Heart right ventricle (tissue), 16 donors: ENCODE measurements around the gene CHRNA9. TPM values are rescaled to one million over a fixed set of nuclear protein-coding genes. Genes with fewer than 3 reads are reported as not detected.

Experiments
- ATAC-seq, 8 donors: fragments of 200-7000 bp; cut with Tn5 transposase; one replicate each; pipeline ENCODE4 v1.9.1; 2020; ENCODE audit warnings: mild to moderate bottlenecking in 8 of 8, moderate library complexity in 8 of 8, moderate number of reproducible peaks in 1 of 8
- DNase-seq, 2 donors: peaks; one replicate each; pipeline ENCODE4 v3.0.0-alpha.2; 2020
- H3K27ac ChIP-seq, 10 donors: fragments of 200-600 bp; sonication (generic) in 2 of 10; one replicate each; pipeline versions ENCODE4 v1.5.0 to v1.8.0; 2020 to 2022; ENCODE audit warnings: mild to moderate bottlenecking in 3 of 10
- H3K27me3 ChIP-seq, 7 donors: fragments of 200-600 bp; one replicate each; pipeline ENCODE4 v1.8.0; 2021 to 2022; ENCODE audit warnings: mild to moderate bottlenecking in 2 of 7
- H3K36me3 ChIP-seq, 9 donors: fragments of 200-600 bp; sonication (generic) in 1 of 9; one replicate each; pipeline versions ENCODE4 v1.5.0 to v1.8.0; 2020 to 2022; ENCODE audit warnings: mild to moderate bottlenecking in 2 of 9
- H3K4me1 ChIP-seq, 9 donors: fragments of 200-600 bp; sonication (generic) in 1 of 9; one replicate each; pipeline versions ENCODE4 v1.5.0 to v1.8.0; 2020 to 2022; ENCODE audit warnings: mild to moderate bottlenecking in 4 of 9
- H3K4me3 ChIP-seq, 10 donors: fragments of 200-600 bp; sonication (generic) in 2 of 10; one replicate each; pipeline versions ENCODE4 v1.5.0 to v1.8.0; 2020 to 2022; ENCODE audit warnings: mild to moderate bottlenecking in 7 of 10, moderate library complexity in 2 of 10
- H3K9me3 ChIP-seq, 11 donors: fragments of 200-600 bp in 10 of 11; sonication (generic) in 2 of 11; one replicate each; pipeline versions ENCODE4 v1.5.0 to v1.8.0; 2013 to 2022; ENCODE audit warnings: mild to moderate bottlenecking in 2 of 11, control low read depth in 1 of 11, moderate library complexity in 1 of 11
- WGBS, 2 donors: extraction: QIAGEN DNeasy Blood & Tissue Kit; methylation state at CpG; one replicate each; pipeline ENCODE4 v1.1.7; 2013; ENCODE audit warnings: inconsistent platforms in 1 of 2; 5-methylcytosine and 5-hydroxymethylcytosine counted together
- intact Hi-C, 10 donors: fragments of 100-400 bp; cut with DNase I; formaldehyde crosslinking; loops; one replicate each; pipeline versions ENCODE4 v1.11.1 to v1.14.2; 2022
- polyA plus RNA-seq, 2 donors: library from polyadenylated mRNA; stranded (reverse); fragments of 200-250 nt; gene quantifications; one replicate each; pipeline ENCODE4 v1.2.3, GENCODE V29; 2013
- total RNA-seq, 10 donors: library from RNA; stranded (reverse); fragmentation: NEBNext Ultra II Directional in 3 of 10; extraction: Animal tissue kit (Norgen Biotek cat#: 25700) in 3 of 10; gene quantifications; one replicate each; pipeline versions ENCODE4 v1.2.1 to v1.2.4, GENCODE V29; 2021 to 2023
- TF ChIP-seq, protein P1 (sequence below), 9 donors: fragments of 200-600 bp; sonication (generic) in 2 of 9; IDR thresholded peaks; one replicate each; pipeline versions ENCODE4 v1.5.0 to v1.8.0; 2021 to 2022; ENCODE audit warnings: antibody characterized with exemption in 9 of 9, mild to moderate bottlenecking in 5 of 9, moderate library complexity in 1 of 9
- donor health status: Arrhythmogenic right ventricular cardiomyopathy.
- donor health status: ischemic (EF 13 %, LVEDD 7.1; RV severe dilation, severe dysfunction).
- donor health status: healthy with polysubstance abuse.
- donor health status: DM: no; HTN: yes; CAD: no.
- donor health status: DM: no; HTN: no; CAD: no.
- donor health status: ischemic (EF 25% LVEDD 6.9; RV normal size, moderate dysfunction).
- donor health status: ischemic (EF 25% LVEDD 5.7; RV mildly dilated, moderate dysfunction).
- donor health status: healthy.
- donor health status: DM: yes; HTN: yes; CAD: no.
- donor health status: Ischemic cardiomyopathy.
- donor health status: ischemic (EF 35%, LVEDD 5.7; RV mildly dilated, moderate dysfunction).
- donor health status: nonischemic (EF 11% LVEDD 7.7; RV severe dilation, severe dysfunction).
- donor health status: DM: yes; HTN: yes; CAD: no.
- donor health status: PGD.
- donor health status: ischemic (EF 29% LVEDD 5.4; RV normal size, mild dysfunction).
- donor health status: nonischemic (EF 23%, LVEDD 6.1; RV moderate dilation, normal function).

The CHRNA9 gene
- total and polyA plus RNA-seq, 12 donors: not detected

GRCh38 chr4:40395908-40396793 is 61.0 kb downstream of the CHRNA9 start:
- ATAC-seq: peak in 7 of 8 donors; percentile 33 to 74 (median 56)
- H3K4me3 ChIP-seq: no peak overlapping the region
- peak; percentile 36 to 42 for DNase-seq
- no peaks in the 10 kb centered on the region for H3K36me3 ChIP-seq
- WGBS, 2 donors: 53 to 61% methylated on average over 7 of the region's 7 CpGs
- H3K27me3 ChIP-seq: no peaks in the 10 kb centered on the region
- TF ChIP-seq, protein P1, sequence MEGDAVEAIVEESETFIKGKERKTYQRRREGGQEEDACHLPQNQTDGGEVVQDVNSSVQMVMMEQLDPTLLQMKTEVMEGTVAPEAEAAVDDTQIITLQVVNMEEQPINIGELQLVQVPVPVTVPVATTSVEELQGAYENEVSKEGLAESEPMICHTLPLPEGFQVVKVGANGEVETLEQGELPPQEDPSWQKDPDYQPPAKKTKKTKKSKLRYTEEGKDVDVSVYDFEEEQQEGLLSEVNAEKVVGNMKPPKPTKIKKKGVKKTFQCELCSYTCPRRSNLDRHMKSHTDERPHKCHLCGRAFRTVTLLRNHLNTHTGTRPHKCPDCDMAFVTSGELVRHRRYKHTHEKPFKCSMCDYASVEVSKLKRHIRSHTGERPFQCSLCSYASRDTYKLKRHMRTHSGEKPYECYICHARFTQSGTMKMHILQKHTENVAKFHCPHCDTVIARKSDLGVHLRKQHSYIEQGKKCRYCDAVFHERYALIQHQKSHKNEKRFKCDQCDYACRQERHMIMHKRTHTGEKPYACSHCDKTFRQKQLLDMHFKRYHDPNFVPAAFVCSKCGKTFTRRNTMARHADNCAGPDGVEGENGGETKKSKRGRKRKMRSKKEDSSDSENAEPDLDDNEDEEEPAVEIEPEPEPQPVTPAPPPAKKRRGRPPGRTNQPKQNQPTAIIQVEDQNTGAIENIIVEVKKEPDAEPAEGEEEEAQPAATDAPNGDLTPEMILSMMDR (IDR thresholded peaks at IDR 0.05): no peak
- peaks cover 0 to 19% (median 8%) of the 10 kb centered on the region in 9 donors for H3K4me1 ChIP-seq
- intact Hi-C loops: loop anchor here in 2 of 10 donors (5.0 to 10.0 kb wide), 2 partner anchors 129 to 629 kb away; no protein-coding TSS in a partner anchor
- H3K27ac ChIP-seq: no peak overlapping the region
- H3K9me3 ChIP-seq: no peaks in the 10 kb centered on the region

GRCh38 chr4:40399578-40399977 is 64.4 kb downstream of the CHRNA9 start:
- 56 to 72% methylated on average over 3 of the region's 3 CpGs for WGBS, 2 donors
- Histone ChIP-seq H3K4me3 (no peak overlapping the region), H3K27ac (no peak overlapping the region), H3K36me3 (no peaks in the 10 kb centered on the region), H3K4me1 (peaks cover 0 to 17% (median 5%) of the 10 kb centered on the region in 9 donors), H3K9me3 (no peaks in the 10 kb centered on the region), H3K27me3 (no peaks in the 10 kb centered on the region)
- TF ChIP-seq, protein P1 (IDR thresholded peaks at IDR 0.05): no peak
- DNase-seq (no peak), ATAC-seq (no peak)
- intact Hi-C loops: loop anchor here in 2 of 10 donors (5.0 to 10.0 kb wide), 2 partner anchors 125 to 632 kb away; no protein-coding TSS in a partner anchor

GRCh38 chr4:40401096-40401495 is 66.0 kb downstream of the CHRNA9 start:
- H3K27ac ChIP-seq: no peak overlapping the region
- H3K36me3 ChIP-seq: no peaks in the 10 kb centered on the region
- no peaks in the 10 kb centered on the region for H3K9me3 ChIP-seq
- no peak for ATAC-seq
- H3K4me3 ChIP-seq: no peak overlapping the region
- TF ChIP-seq, protein P1 (IDR thresholded peaks at IDR 0.05): no peak
- peaks cover 0 to 10% (median 4%) of the 10 kb centered on the region in 9 donors for H3K4me1 ChIP-seq
- 95 to 96% methylated on average over 6 of the region's 6 CpGs for WGBS, 2 donors
- intact Hi-C loops: no loop called here
- H3K27me3 ChIP-seq: no peaks in the 10 kb centered on the region
- no peak for DNase-seq

DNA sequence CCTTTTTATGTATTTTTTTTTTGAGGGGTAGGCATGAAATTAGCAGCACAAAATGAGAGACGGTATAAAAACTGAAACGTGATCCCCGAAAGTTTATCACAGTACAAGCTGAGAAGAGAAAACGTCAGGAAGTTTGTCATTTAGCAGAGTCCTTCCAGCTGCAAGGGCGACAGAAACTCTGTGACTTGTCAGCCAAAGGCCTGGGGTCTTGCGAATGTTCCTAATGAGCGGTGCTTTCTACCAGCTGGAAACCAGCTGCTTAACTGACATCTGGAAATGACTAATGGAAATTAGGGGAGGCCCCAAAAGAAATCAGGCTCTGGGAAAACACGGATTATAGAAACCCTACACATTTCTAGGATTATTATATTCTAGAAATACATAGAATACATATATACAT is 66.5 kb downstream of the CHRNA9 start:
- ATAC-seq (peak in 1 of 8 donors; percentile 38), DNase-seq (no peak)
- TF ChIP-seq, protein P1 (IDR thresholded peaks at IDR 0.05): no peak
- intact Hi-C loops: no loop called here
- H3K36me3 ChIP-seq: no peaks in the 10 kb centered on the region
- H3K4me1 ChIP-seq: peaks cover 0 to 4% (median under 1%) of the 10 kb centered on the region in 9 donors
- H3K9me3 ChIP-seq: peaks cover 0 to 5% (median 0%) of the 10 kb centered on the region in 11 donors
- no peaks in the 10 kb centered on the region for H3K27me3 ChIP-seq
- no peak overlapping the region for H3K27ac ChIP-seq
- no peak overlapping the region for H3K4me3 ChIP-seq
- WGBS, 2 donors: 50 to 54% methylated on average over 8 of the region's 8 CpGs
